ENCODE measurements around the gene BEND4. TPM values are rescaled to one million over a fixed set of nuclear protein-coding genes. Genes with fewer than 3 reads are reported as not detected.

BEND4 gene
- total RNA-seq, 4 donors from 2014 or later: not detected

DNA sequence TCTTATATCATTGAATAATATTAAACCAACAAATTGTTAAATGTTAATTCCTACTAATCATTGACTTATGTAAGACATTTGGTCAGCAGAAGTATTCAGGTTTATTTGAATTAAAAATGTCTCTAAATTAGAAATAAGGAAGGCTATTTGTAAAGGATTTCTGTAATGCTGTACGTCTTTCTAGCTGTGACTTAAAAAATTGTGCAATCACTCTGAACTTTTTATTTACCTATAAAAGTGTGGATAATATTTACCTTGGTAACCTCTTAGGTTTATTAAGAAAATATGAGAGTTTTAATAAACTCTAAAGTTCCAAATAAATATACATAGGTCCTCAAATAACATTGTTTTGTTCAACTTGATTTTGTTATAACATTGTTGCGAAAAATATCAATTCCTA is 85.2 kb downstream of the BEND4 start:
- no peak for DNase-seq (ENCODE audit: low spot score in 2 of 2)
- 50% methylated on average over 2 of the region's 2 CpGs for WGBS, 2 donors
- intact Hi-C loops (cut with DNase I; ENCODE audit: low total_unique reads): no loop called here
- no peak overlapping the region for H3K4me3 ChIP-seq (ENCODE audit: low read depth, poor library complexity, severe bottlenecking)
- no peak for TF ChIP-seq POLR2A (IDR thresholded peaks at IDR 0.05)
- TF ChIP-seq, protein P1, sequence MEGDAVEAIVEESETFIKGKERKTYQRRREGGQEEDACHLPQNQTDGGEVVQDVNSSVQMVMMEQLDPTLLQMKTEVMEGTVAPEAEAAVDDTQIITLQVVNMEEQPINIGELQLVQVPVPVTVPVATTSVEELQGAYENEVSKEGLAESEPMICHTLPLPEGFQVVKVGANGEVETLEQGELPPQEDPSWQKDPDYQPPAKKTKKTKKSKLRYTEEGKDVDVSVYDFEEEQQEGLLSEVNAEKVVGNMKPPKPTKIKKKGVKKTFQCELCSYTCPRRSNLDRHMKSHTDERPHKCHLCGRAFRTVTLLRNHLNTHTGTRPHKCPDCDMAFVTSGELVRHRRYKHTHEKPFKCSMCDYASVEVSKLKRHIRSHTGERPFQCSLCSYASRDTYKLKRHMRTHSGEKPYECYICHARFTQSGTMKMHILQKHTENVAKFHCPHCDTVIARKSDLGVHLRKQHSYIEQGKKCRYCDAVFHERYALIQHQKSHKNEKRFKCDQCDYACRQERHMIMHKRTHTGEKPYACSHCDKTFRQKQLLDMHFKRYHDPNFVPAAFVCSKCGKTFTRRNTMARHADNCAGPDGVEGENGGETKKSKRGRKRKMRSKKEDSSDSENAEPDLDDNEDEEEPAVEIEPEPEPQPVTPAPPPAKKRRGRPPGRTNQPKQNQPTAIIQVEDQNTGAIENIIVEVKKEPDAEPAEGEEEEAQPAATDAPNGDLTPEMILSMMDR (IDR thresholded peaks at IDR 0.05): no peak

DNA sequence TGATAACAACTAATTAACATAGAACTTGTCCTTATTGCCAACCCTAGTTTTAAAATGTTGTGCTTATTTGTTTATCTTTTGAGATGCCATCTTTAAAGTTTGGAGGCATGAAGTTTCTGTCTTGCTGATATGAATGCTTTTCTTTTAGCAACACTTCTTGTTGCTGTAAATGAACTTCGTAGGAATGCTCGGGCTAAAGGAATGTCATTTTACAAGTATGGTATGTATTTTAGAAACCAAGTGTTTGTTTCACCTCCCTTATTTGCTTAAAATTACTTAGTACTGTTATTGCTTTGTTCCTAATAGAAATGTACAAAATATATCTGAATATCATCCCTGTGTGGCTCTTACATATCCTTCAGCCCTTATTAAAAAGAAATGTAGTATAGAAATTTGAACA is 86.1 kb downstream of the BEND4 start:
- DNase-seq (ENCODE audit: low spot score in 2 of 2): no peak
- 77 to 85% methylated on average over 2 of the region's 2 CpGs for WGBS, 2 donors
- H3K4me3 ChIP-seq (ENCODE audit: low read depth, poor library complexity, severe bottlenecking): no peak overlapping the region
- TF ChIP-seq, protein P1 (IDR thresholded peaks at IDR 0.05): no peak
- TF ChIP-seq POLR2A (IDR thresholded peaks at IDR 0.05): no peak
- intact Hi-C loops (cut with DNase I; ENCODE audit: low total_unique reads): no loop called here

Other genes starting within 250 kb of the BEND4 start
- 10 to 100 TPM; 42.5 to 59.9 (median 49.1) TPM for gene TMEM33, start 217.2 kb downstream of the BEND4 start, total RNA-seq
- gene DCAF4L1, start 170.9 kb downstream of the BEND4 start, total RNA-seq: under 1 TPM in 2 of 4 donors, not detected in 2; 0.06 to 0.23 TPM
- 10 to 100 TPM; 32.2 to 40.8 (median 34.8) TPM for gene SLC30A9, start 162.1 kb downstream of the BEND4 start, total RNA-seq
- under 1 TPM in 3 of 4 donors, not detected in 1; 0.15 to 0.55 (median 0.22) TPM for gene SHISA3, start 244.8 kb upstream of the BEND4 start, total RNA-seq